Retina (tissue), 1 donor: ENCODE measurements around the gene CDKAL1.

ENCODE experiments used
- DNase-seq: peaks from one replicate; pipeline ENCODE4 v3.0.0-alpha.2; 2016

CDKAL1 gene

GRCh38 chr6:21123507-21124436 lies 589.5 kb downstream of the CDKAL1 start:
- DNase-seq = no peak

DNA sequence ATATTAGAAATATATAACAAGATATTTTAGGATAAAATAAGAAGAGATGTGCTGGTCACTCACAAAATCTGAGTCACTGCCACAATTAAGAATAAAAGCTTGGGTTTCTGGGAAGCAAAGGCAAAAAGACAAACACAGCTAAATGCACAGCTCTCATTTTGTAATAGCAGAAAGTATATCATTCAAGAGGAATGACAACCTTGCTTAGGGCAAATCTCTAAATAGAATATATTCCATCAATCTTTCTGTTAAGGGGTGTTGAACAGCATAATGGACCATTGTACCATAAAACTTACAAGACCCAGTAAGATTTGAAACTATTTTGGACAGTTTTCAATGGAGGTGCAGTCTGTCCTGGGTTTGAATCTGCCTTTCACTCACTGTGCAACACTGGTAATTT lies 594.3 kb downstream of the CDKAL1 start:
- DNase-seq = no peak

- no peak for DNase-seq
These were observed 597.1 kb downstream of the CDKAL1 start for GRCh38 chr6:21131406-21131805.

DNA sequence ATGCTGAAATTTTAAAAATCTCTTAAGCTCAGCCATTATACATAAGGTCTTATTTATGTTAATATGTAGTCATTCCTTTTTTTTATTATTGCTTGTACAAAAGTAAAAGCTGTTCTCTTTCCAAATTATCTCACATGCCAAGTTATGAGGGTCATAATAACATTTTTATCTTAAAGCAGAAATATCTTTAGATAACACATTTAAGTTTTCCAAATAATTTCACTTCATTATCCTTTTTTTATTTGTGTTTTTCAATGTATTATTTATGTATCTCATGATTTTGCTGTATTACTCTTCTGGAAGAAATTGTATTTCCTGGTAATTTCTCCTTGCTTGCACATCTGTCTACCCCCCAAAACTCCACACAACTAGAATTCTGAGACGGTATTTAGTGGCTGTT lies 598.2 kb downstream of the CDKAL1 start:
- no peak for DNase-seq

DNA sequence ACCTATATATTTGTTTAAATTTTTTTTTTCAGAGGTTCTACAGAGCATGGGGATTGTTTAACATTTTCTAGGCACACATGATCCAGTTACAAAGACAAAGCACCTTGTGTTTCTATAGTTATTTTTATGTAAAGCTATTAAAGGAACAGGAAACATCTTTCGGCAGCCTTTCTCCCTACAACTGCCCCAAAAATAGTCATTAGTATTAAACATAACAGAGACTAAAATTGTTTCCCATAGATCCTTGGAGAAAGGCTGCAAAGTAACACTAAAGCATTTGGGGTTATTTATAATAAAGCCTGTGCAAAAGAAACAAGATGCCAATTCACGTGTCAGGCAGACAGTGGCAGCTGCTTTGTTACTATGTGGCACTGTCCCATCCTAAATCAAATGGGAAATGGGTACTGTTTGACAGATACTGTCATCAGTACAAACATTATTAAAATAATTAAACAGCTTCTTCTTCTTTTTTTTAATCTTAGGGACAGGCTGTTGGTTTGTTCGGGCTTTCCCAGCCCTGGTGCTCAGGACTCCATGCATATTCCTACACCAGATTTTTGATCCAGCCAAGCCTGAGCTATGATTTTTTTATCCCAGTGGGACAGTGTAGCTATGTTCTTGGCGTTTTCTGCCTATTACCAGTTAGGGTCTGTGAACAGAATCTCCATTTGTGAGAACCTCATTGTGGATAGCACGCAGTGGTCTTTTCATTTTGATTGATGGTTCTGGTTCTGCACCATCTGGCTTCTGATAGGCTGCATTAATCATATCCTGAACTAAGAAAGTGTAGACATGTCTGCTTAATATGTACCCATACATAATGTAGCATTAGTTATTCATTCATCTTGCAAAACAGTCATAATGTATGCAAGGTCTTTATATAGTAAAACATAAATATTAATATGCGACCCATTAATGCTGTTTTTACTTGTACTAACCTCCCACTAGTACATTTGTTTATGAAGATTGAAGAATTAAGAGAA lies 598.9 kb downstream of the CDKAL1 start:
- peak; percentile 81 for DNase-seq

- peak; percentile 71 for DNase-seq
These were observed 599.6 kb downstream of the CDKAL1 start for GRCh38 chr6:21133901-21134300.

GRCh38 chr6:21134356-21134755 lies 600.1 kb downstream of the CDKAL1 start:
- no peak for DNase-seq

DNA sequence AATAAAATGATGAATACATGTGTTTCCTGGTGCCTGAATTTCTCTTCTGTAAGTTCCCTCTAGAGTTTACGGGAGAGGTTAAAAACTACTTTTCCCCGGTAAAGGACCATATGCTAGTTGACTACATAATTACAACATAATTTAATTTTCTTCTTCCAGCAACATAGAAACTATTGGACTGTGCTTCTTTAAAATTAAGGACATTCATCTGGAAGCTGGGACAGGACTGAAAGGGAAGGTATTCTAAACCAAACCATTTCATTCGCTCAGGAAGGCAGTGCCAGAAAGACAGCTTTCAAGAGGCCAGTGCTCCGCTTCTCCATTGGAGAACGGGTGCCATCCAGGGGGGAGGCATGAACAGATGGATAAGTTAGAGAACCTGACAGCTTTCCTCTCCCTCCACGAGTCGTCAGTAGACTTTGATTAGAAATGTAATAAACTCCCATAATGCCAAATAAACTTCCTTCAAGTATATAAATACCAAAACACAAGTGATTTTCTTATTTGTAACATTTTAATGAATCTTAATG lies 601.3 kb downstream of the CDKAL1 start:
- DNase-seq = no peak

GRCh38 chr6:21137700-21138335 lies 603.6 kb downstream of the CDKAL1 start:
- DNase-seq = no peak

- peak; percentile 55 for DNase-seq
These were observed 604.2 kb downstream of the CDKAL1 start for GRCh38 chr6:21138336-21139069.

DNA sequence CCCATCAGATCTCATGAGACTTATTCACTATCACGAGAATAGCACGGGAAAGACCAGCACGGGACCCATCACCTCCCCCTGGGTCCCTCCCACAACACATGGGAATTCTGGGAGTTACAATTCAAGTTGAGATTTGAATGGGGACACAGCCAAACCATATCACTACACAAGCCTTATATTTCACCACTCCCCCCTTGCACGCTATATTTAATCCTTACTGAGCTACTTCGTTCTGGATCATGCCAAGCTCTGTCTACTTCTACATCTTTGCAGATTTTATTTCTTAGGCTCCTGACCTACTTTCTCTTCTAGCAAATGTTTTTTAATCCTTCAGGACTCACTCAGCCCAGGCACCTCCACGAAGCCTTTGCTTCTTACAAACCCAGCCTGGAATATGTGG lies 606.7 kb downstream of the CDKAL1 start:
- DNase-seq = no peak

DNA sequence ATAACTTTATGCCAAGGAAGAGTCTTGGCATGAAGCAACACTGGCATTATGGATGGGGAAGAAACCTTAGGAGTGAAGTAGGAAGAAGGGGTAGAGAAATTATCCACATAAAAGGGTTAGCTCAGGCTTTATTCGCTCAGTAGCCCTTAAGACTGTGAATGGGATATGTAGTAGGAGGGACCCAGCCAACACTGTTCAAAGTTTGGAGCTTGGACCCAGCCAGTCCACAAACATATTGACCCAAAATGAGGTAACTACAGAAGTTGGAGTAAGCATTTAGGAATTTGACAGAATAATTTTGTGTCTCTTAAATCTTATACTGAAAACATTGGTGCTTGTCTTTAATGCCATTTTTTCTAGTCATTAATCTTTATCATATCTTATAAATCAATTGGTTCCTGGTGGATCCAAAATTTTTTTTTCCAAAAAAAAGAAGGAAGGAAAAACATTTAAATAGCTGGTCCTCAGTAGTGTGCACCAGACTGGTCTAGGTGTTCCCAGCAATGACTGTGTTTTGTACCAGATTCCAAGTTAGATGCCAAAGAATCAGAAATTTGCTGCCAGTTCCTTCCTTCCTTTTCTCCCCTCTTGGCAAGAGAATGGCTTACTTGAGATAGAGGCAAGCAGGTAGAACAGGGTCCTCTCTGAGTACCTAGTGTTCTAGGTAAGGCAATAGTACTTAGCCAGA lies 607.5 kb downstream of the CDKAL1 start:
- DNase-seq = no peak

GRCh38 chr6:21142741-21143140 lies 608.5 kb downstream of the CDKAL1 start:
- no peak for DNase-seq

- no peak for DNase-seq
These were observed 609.4 kb downstream of the CDKAL1 start for GRCh38 chr6:21143645-21144044.

GRCh38 chr6:21144928-21145327 lies 610.7 kb downstream of the CDKAL1 start:
- DNase-seq = no peak

DNA sequence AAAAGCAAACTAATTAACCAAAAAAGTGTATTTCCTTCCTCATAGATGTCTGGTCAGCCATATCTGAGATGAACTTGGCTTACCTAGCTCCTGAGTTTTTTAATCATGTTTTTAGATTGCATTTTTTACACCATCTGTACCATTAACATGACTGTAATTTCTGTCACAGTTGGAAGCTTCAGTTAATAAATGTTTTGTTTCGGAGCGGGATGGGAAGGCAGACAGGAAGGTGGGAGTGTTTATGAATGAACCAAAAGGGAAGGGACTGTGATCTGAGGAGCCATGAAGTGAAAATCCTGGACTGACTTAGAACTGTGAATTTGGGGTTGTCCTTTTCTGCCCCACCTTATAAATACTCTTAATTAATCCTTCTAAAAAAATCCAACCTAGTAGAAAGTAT lies 613.7 kb downstream of the CDKAL1 start:
- no peak for DNase-seq

DNA sequence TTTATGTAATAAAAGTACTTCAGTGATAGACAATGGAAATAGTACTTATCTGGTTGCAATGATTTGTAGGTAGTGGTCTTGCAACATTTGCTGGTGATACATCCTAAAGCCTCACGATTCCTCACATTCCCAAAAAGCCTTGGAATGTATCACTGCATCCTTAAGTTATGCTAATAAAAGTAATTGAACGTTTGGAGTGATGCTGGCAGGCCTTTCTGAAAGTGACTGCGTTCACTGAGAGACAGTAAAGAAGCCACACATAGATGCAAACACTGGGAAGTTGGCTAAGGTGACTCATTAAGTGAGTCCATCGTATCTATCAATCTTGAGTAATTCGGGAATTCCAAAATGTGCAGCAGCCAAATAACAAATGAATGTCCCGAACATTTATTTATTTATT lies 615.2 kb downstream of the CDKAL1 start:
- DNase-seq = no peak

GRCh38 chr6:21150667-21151066 lies 616.4 kb downstream of the CDKAL1 start:
- DNase-seq = no peak

- no peak for DNase-seq
These were observed 616.9 kb downstream of the CDKAL1 start for GRCh38 chr6:21151119-21151518.

DNA sequence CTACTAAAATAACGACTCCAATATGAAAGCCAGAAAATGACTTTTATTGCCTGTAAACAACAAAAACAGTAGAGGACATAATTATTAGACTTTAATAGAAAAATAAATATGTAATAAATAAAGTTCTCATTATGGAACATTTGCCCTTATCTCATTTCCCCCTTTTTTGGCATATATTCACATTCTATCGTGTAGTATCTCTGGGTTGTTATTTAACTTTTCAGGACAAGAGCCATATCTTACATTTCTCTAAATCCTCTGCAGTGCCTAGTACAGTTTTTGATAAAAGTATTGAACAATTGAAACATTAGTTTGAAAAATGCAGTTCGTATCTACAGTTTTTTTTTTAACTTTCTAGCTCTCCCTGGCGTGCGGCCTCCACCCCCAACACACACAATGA lies 617.3 kb downstream of the CDKAL1 start:
- DNase-seq = no peak

GRCh38 chr6:21157186-21157929 lies 623.1 kb downstream of the CDKAL1 start:
- DNase-seq = no peak
